Astrocyte (in vitro differentiated cells and primary cell): ENCODE data around the gene LCE1A.

ENCODE experiments used
- CTCF ChIP-seq: IDR thresholded peaks from 2 replicates; pipeline ENCODE4 v1.5.1; 2011; ENCODE audit warnings: low read depth, mild to moderate bottlenecking, inconsistent platforms, low read length, moderate library complexity; ENCODE audit not compliant: insufficient read depth
- EZH2 ChIP-seq: IDR thresholded peaks from 2 replicates; pipeline ENCODE4 v1.6.1; 2012; ENCODE audit warnings: mild to moderate bottlenecking, low read length, inconsistent platforms; ENCODE audit not compliant: insufficient read depth

- TF ChIP-seq CTCF (no peak), EZH2 (no peak)
These were observed 34.1 kb downstream of the LCE1A start for GRCh38 chr1:152861374-152861773.
